ENCODE data around the gene GATB.

The GATB gene

DNA sequence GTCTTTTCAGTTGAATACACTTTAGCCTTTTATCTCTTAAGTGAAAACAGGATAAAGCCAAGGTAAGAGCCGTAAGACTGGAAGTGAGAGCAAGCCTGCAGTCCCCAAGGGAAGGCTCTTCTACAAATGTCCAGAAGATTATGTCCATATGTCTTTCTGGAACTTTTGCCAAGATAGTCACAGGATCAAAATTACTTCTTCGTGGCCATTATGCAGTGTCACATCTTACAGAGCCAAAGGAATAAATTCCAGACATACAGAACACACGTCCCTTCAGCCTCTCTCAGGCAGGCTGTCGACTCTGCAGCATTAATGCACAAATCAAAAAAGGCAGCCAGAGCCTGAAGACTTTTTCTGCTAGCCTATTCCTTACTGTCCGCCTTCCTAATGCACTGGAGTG lies 10.9 kb upstream of the GATB start:
- FAIRE-seq (no peak), DNase-seq (ENCODE audit: insufficient read length, low spot score) (no peak)
- TF ChIP-seq POLR2AphosphoS5 (IDR thresholded peaks at IDR 0.05; ENCODE audit: low read depth, low read length) (no peak), POLR2A (IDR thresholded peaks at IDR 0.05; ENCODE audit: low read depth, low read length) (no peak), TAF1 (IDR thresholded peaks at IDR 0.05; ENCODE audit: low read depth, low read length) (no peak), PAX5 (IDR thresholded peaks at IDR 0.05; ENCODE audit: insufficient read depth, low read length, severe bottlenecking) (no peak)

DNA sequence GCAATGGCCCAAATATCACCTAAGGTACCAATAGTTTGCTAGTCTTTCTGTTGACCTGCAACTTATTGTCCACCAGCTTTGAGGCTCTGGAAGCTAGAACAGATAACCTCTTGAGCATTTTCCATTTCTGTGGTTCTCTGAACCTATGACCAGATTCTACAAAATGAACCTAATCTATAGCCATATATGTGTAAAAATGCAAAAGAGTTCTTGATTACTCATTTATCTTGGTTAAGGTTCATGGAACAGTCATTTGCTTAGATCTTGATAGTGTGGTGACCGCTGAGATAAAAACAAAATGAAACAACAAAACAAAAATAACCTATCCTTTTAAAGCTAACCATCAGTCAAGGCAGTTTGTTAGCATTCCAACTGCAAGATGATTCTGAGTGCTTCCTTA lies 9.3 kb upstream of the GATB start:
- DNase-seq (ENCODE audit: insufficient read length, low spot score) (no peak), FAIRE-seq (no peak)
- TF ChIP-seq POLR2AphosphoS5 (IDR thresholded peaks at IDR 0.05; ENCODE audit: low read depth, low read length) (no peak), SPI1 (IDR thresholded peaks at IDR 0.05; ENCODE audit: low read depth, low read length) (no peak), POU2F2 (IDR thresholded peaks at IDR 0.05; ENCODE audit: low read depth, low read length) (no peak), POLR2A (IDR thresholded peaks at IDR 0.05; ENCODE audit: low read depth, low read length) (no peak), TAF1 (IDR thresholded peaks at IDR 0.05; ENCODE audit: low read depth, low read length) (no peak), PAX5 (IDR thresholded peaks at IDR 0.05; ENCODE audit: insufficient read depth, low read length, severe bottlenecking) (no peak)

- DNase-seq (ENCODE audit: insufficient read length, low spot score): no peak
- TF ChIP-seq POLR2AphosphoS5 (IDR thresholded peaks at IDR 0.05; ENCODE audit: low read depth, low read length) (no peak), TAF1 (IDR thresholded peaks at IDR 0.05; ENCODE audit: low read depth, low read length) (no peak), PAX5 (IDR thresholded peaks at IDR 0.05; ENCODE audit: insufficient read depth, low read length, severe bottlenecking) (no peak), SPI1 (IDR thresholded peaks at IDR 0.05; ENCODE audit: low read depth, low read length) (no peak), POLR2A (IDR thresholded peaks at IDR 0.05; ENCODE audit: low read depth, low read length) (no peak), POU2F2 (IDR thresholded peaks at IDR 0.05; ENCODE audit: low read depth, low read length) (no peak)
- no peak for FAIRE-seq
Observed at GRCh38 chr4:151768835-151769234, 8.0 kb upstream of the GATB start.

- TF ChIP-seq PAX5 (IDR thresholded peaks at IDR 0.05; ENCODE audit: insufficient read depth, low read length, severe bottlenecking) (no peak), POLR2AphosphoS5 (IDR thresholded peaks at IDR 0.05; ENCODE audit: low read depth, low read length) (no peak), SPI1 (IDR thresholded peaks at IDR 0.05; ENCODE audit: low read depth, low read length) (no peak), TAF1 (IDR thresholded peaks at IDR 0.05; ENCODE audit: low read depth, low read length) (no peak), POU2F2 (IDR thresholded peaks at IDR 0.05; ENCODE audit: low read depth, low read length) (no peak), POLR2A (IDR thresholded peaks at IDR 0.05; ENCODE audit: low read depth, low read length) (no peak)
- DNase-seq (ENCODE audit: insufficient read length, low spot score) (no peak), FAIRE-seq (no peak)
Observed at GRCh38 chr4:151766691-151767090, 5.9 kb upstream of the GATB start.

DNA sequence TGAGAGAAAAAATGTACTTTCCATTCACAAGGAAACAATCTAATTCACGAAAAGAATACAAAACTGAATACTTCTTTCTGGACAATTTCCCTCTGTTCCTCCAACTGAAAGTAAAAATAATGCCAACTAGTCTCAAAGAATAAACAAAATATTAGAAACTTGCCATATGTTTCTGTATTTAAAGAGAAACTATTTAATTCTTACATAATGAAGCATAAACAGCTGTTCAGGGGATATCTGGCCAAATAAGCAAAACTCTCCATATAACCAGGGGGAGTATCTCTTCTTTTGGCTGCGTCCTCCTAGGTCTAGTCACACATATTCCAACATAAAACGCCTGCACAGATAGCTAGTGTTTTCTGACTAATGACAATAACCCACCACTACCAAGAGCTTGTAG lies 805 bp downstream of the GATB start:
- TF ChIP-seq POLR2A (IDR thresholded peaks at IDR 0.05; ENCODE audit: low read depth, low read length) (no peak), POU2F2 (IDR thresholded peaks at IDR 0.05; ENCODE audit: low read depth, low read length) (no peak), PAX5 (IDR thresholded peaks at IDR 0.05; ENCODE audit: insufficient read depth, low read length, severe bottlenecking) (no peak), TAF1 (IDR thresholded peaks at IDR 0.05; ENCODE audit: low read depth, low read length) (no peak), POLR2AphosphoS5 (IDR thresholded peaks at IDR 0.05; ENCODE audit: low read depth, low read length) (no peak), SPI1 (IDR thresholded peaks at IDR 0.05; ENCODE audit: low read depth, low read length) (no peak)
- FAIRE-seq (no peak), DNase-seq (ENCODE audit: insufficient read length, low spot score) (no peak)

DNA sequence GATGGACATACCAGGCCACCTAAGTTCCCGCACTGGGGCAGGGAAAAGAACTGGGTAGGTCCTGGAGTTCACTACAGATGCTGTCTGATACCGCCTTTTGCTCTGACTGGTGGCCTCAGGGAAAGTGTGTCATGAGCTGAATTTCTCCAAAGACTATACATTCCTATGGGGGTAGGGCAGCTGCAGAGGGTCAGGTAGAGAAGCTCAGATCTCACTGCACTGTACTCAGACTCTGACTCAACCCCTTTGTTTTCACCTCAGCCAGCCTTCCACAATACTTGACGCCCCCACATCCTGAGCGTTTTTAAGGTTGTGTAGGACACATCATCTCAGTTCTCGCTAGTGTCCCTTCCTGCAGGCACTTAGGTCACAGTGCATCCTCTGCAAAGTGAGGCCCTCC lies 7.8 kb downstream of the GATB start:
- DNase-seq (ENCODE audit: insufficient read length, low spot score) (no peak), FAIRE-seq (no peak)
- TF ChIP-seq POLR2A (IDR thresholded peaks at IDR 0.05; ENCODE audit: low read depth, low read length): no peak
- TF ChIP-seq TAF1 (IDR thresholded peaks at IDR 0.05; ENCODE audit: low read depth, low read length): no peak
- TF ChIP-seq SPI1 (IDR thresholded peaks at IDR 0.05; ENCODE audit: low read depth, low read length): no peak
- TF ChIP-seq POLR2AphosphoS5 (IDR thresholded peaks at IDR 0.05; ENCODE audit: low read depth, low read length): no peak
- no peak for TF ChIP-seq POU2F2 (IDR thresholded peaks at IDR 0.05; ENCODE audit: low read depth, low read length)
- TF ChIP-seq PAX5 (IDR thresholded peaks at IDR 0.05; ENCODE audit: insufficient read depth, low read length, severe bottlenecking): no peak

- no peak for DNase-seq (ENCODE audit: insufficient read length, low spot score)
- TF ChIP-seq PAX5 (IDR thresholded peaks at IDR 0.05; ENCODE audit: insufficient read depth, low read length, severe bottlenecking) (no peak), SPI1 (IDR thresholded peaks at IDR 0.05; ENCODE audit: low read depth, low read length) (no peak), POU2F2 (IDR thresholded peaks at IDR 0.05; ENCODE audit: low read depth, low read length) (no peak), POLR2A (IDR thresholded peaks at IDR 0.05; ENCODE audit: low read depth, low read length) (no peak), TAF1 (IDR thresholded peaks at IDR 0.05; ENCODE audit: low read depth, low read length) (no peak), POLR2AphosphoS5 (IDR thresholded peaks at IDR 0.05; ENCODE audit: low read depth, low read length) (no peak)
- FAIRE-seq: no peak
Observed at GRCh38 chr4:151750156-151750555, 10.7 kb downstream of the GATB start.

- TF ChIP-seq POLR2AphosphoS5 (IDR thresholded peaks at IDR 0.05; ENCODE audit: low read depth, low read length) (no peak), POLR2A (IDR thresholded peaks at IDR 0.05; ENCODE audit: low read depth, low read length) (no peak), POU2F2 (IDR thresholded peaks at IDR 0.05; ENCODE audit: low read depth, low read length) (no peak), SPI1 (IDR thresholded peaks at IDR 0.05; ENCODE audit: low read depth, low read length) (no peak), TAF1 (IDR thresholded peaks at IDR 0.05; ENCODE audit: low read depth, low read length) (no peak), PAX5 (IDR thresholded peaks at IDR 0.05; ENCODE audit: insufficient read depth, low read length, severe bottlenecking) (no peak)
- FAIRE-seq (no peak), DNase-seq (ENCODE audit: insufficient read length, low spot score) (no peak)
Observed at GRCh38 chr4:151745481-151746231, 15.2 kb downstream of the GATB start.

- FAIRE-seq (peak; percentile 67), DNase-seq (ENCODE audit: insufficient read length, low spot score) (no peak)
Observed at GRCh38 chr4:151744614-151745013, 16.2 kb downstream of the GATB start.

GRCh38 chr4:151743894-151744293 lies 16.9 kb downstream of the GATB start:
- no peak for TF ChIP-seq POLR2A (IDR thresholded peaks at IDR 0.05; ENCODE audit: low read depth, low read length)
- no peak for TF ChIP-seq POU2F2 (IDR thresholded peaks at IDR 0.05; ENCODE audit: low read depth, low read length)
- no peak for TF ChIP-seq TAF1 (IDR thresholded peaks at IDR 0.05; ENCODE audit: low read depth, low read length)
- no peak for TF ChIP-seq PAX5 (IDR thresholded peaks at IDR 0.05; ENCODE audit: insufficient read depth, low read length, severe bottlenecking)
- no peak for TF ChIP-seq SPI1 (IDR thresholded peaks at IDR 0.05; ENCODE audit: low read depth, low read length)
- TF ChIP-seq POLR2AphosphoS5 (IDR thresholded peaks at IDR 0.05; ENCODE audit: low read depth, low read length): no peak
- DNase-seq (ENCODE audit: insufficient read length, low spot score): no peak
- FAIRE-seq: no peak

More at GRCh38 chr4:151744614-151745013, 16.2 kb downstream of the GATB start:
- TF ChIP-seq POU2F2 (IDR thresholded peaks at IDR 0.05; ENCODE audit: low read depth, low read length) (no peak), SPI1 (IDR thresholded peaks at IDR 0.05; ENCODE audit: low read depth, low read length) (peak; percentile 90)
